Heart left ventricle (tissue), 16 donors: ENCODE data around the gene DGAT2. TPM values are rescaled to one million over a fixed set of nuclear protein-coding genes. Genes with fewer than 3 reads are reported as not detected.
A peak's percentile ranks its signal among the peaks of the same experiment; 100 is the strongest.

Experiments used
- ATAC-seq, 4 donors: fragments of 200-7000 bp; cut with Tn5 transposase; one replicate each; pipeline ENCODE4 v1.9.1; 2020 to 2022; ENCODE audit warnings: moderate library complexity in 4 of 4, mild to moderate bottlenecking in 3 of 4, moderate number of reproducible peaks in 1 of 4
- DNase-seq, 5 donors: peaks; one replicate each; pipeline ENCODE4 v3.0.0-alpha.2; 2020
- H3K27ac ChIP-seq, 12 donors: fragments of 200-600 bp; sonication (generic) in 4 of 12; one replicate each; pipeline versions ENCODE4 v1.5.0 to v1.8.0; 2016 to 2022; ENCODE audit warnings: mild to moderate bottlenecking in 2 of 12
- H3K27me3 ChIP-seq, 9 donors: fragments of 200-600 bp; sonication (generic) in 2 of 9; one replicate each; pipeline versions ENCODE4 v1.5.1 to v1.8.0; 2016 to 2022; ENCODE audit warnings: mild to moderate bottlenecking in 3 of 9
- H3K36me3 ChIP-seq, 9 donors: fragments of 200-600 bp; sonication (generic) in 2 of 9; one replicate each; pipeline versions ENCODE4 v1.5.0 to v1.8.0; 2018 to 2022; ENCODE audit warnings: mild to moderate bottlenecking in 2 of 9
- H3K4me1 ChIP-seq, 12 donors: fragments of 200-600 bp; sonication (generic) in 4 of 12; one replicate each; pipeline versions ENCODE4 v1.5.0 to v1.8.0; 2016 to 2022; ENCODE audit warnings: mild to moderate bottlenecking in 3 of 12
- H3K4me3 ChIP-seq, 12 donors: fragments of 200-600 bp; sonication (generic) in 4 of 12; one replicate each; pipeline versions ENCODE4 v1.5.0 to v1.8.0; 2017 to 2022; ENCODE audit warnings: mild to moderate bottlenecking in 9 of 12, moderate library complexity in 4 of 12
- H3K9me3 ChIP-seq, 12 donors: fragments of 200-600 bp; sonication (generic) in 4 of 12; one replicate each; pipeline versions ENCODE4 v1.5.0 to v1.8.0; 2016 to 2022; ENCODE audit warnings: mild to moderate bottlenecking in 1 of 12
- CTCF ChIP-seq, 12 donors: fragments of 200-600 bp; sonication (generic) in 4 of 12; IDR thresholded peaks; one replicate each; pipeline versions ENCODE4 v1.5.0 to v1.8.0; 2018 to 2022; ENCODE audit warnings: antibody characterized with exemption in 12 of 12, mild to moderate bottlenecking in 5 of 12
- POLR2A ChIP-seq, 2 donors: fragments of 450-650 bp; IDR thresholded peaks; one replicate each; pipeline ENCODE4 v1.6.1; 2017; ENCODE audit warnings: antibody characterized with exemption in 2 of 2, mild to moderate bottlenecking in 2 of 2, moderate library complexity in 2 of 2
- WGBS, 4 donors: extraction: QIAGEN DNeasy Blood & Tissue Kit in 2 of 4; methylation state at CpG; one replicate each; pipeline versions ENCODE4 v1.1.5 to v1.1.7; 2013 to 2018; 5-methylcytosine and 5-hydroxymethylcytosine counted together
- intact Hi-C, 10 donors: fragments of 100-400 bp; cut with DNase I; formaldehyde crosslinking; loops; one replicate each; pipeline versions ENCODE4 v1.11.1 to v1.14.2; 2022
- polyA plus RNA-seq, 2 donors: library from polyadenylated mRNA; stranded (reverse); fragments of 200-250 nt; gene quantifications; one replicate each; pipeline ENCODE4 v1.2.3, GENCODE V29; 2013
- total RNA-seq, 9 donors: library from RNA; depleted of rRNA in 2 of 9; stranded (reverse); fragments of >200 nt in 2 of 9; fragmentation: NEBNext Ultra II Directional in 3 of 9; extraction: Animal tissue kit (Norgen Biotek cat#: 25700) in 3 of 9; gene quantifications; one replicate each; pipeline versions ENCODE4 v1.1.0 to v1.2.4, GENCODE V29; 2016 to 2023
- donor health status: ischemic (EF 13 %, LVEDD 7.1; RV severe dilation, severe dysfunction).
- donor health status: healthy with polysubstance abuse.
- donor health status: DM: no; HTN: yes; CAD: no.
- donor health status: DM: no; HTN: no; CAD: no.
- donor health status: ischemic (EF 25% LVEDD 6.9; RV normal size, moderate dysfunction).
- donor health status: ischemic (EF 25% LVEDD 5.7; RV mildly dilated, moderate dysfunction).
- donor health status: healthy.
- donor health status: DM: yes; HTN: yes; CAD: no.
- donor health status: ischemic (EF 35%, LVEDD 5.7; RV mildly dilated, moderate dysfunction).
- donor health status: nonischemic (EF 11% LVEDD 7.7; RV severe dilation, severe dysfunction).
- donor health status: DM: yes; HTN: yes; CAD: no.
- donor health status: PGD.
- donor health status: ischemic (EF 29% LVEDD 5.4; RV normal size, mild dysfunction).
- donor health status: nonischemic (EF 23%, LVEDD 6.1; RV moderate dilation, normal function).

Gene DGAT2
- total and polyA plus RNA-seq, 11 donors: 4.0 to 48.3 (median 8.3) TPM

GRCh38 chr11:75822541-75822940 is 54.0 kb downstream of the DGAT2 start:
- H3K4me3 ChIP-seq: no peak overlapping the region
- intact Hi-C loops: no loop called here
- TF ChIP-seq POLR2A (IDR thresholded peaks at IDR 0.05): no peak
- TF ChIP-seq CTCF (IDR thresholded peaks at IDR 0.05): no peak
- 66 to 82% (median 72%) methylated on average over 3 of the region's 3 CpGs for WGBS, 4 donors
- ATAC-seq: no peak
- peak overlapping the region in 1 of 12 donors; percentile 45 for H3K27ac ChIP-seq
- H3K27me3 ChIP-seq: no peaks in the 10 kb centered on the region
- H3K36me3 ChIP-seq: no peaks in the 10 kb centered on the region
- H3K9me3 ChIP-seq: no peaks in the 10 kb centered on the region
- peaks cover 0 to 77% (median 28%) of the 10 kb centered on the region in 12 donors for H3K4me1 ChIP-seq
- DNase-seq: no peak

- DNase-seq (no peak), ATAC-seq (no peak)
- TF ChIP-seq POLR2A (IDR thresholded peaks at IDR 0.05) (no peak), CTCF (IDR thresholded peaks at IDR 0.05) (no peak)
- no peaks in the 10 kb centered on the region for H3K9me3 ChIP-seq
- no peak overlapping the region for H3K4me3 ChIP-seq
- no peaks in the 10 kb centered on the region for H3K27me3 ChIP-seq
- 80 to 89% (median 85%) methylated on average over 4 of the region's 4 CpGs for WGBS, 4 donors
- no peaks in the 10 kb centered on the region for H3K36me3 ChIP-seq
- peak overlapping the region in 4 of 12 donors; percentile 15 to 93 (median 31) for H3K27ac ChIP-seq
- intact Hi-C loops: no loop called here
- H3K4me1 ChIP-seq: peaks cover 0 to 77% (median 35%) of the 10 kb centered on the region in 12 donors
Measured at GRCh38 chr11:75823415-75823814, 54.8 kb downstream of the DGAT2 start.

GRCh38 chr11:75823946-75824345 is 55.4 kb downstream of the DGAT2 start:
- intact Hi-C loops: no loop called here
- no peak for DNase-seq
- H3K27me3 ChIP-seq: no peaks in the 10 kb centered on the region
- no peaks in the 10 kb centered on the region for H3K36me3 ChIP-seq
- TF ChIP-seq POLR2A (IDR thresholded peaks at IDR 0.05) (no peak), CTCF (IDR thresholded peaks at IDR 0.05) (no peak)
- ATAC-seq: no peak
- H3K4me3 ChIP-seq: peak overlapping the region in 5 of 12 donors; percentile 1 to 32 (median 10)
- H3K4me1 ChIP-seq: peaks cover 0 to 75% (median 36%) of the 10 kb centered on the region in 12 donors
- 31 to 52% (median 47%) methylated on average over 4 of the region's 4 CpGs for WGBS, 4 donors
- peak overlapping the region in 5 of 12 donors; percentile 15 to 93 (median 34) for H3K27ac ChIP-seq
- H3K9me3 ChIP-seq: no peaks in the 10 kb centered on the region

- Histone ChIP-seq H3K9me3 (no peaks in the 10 kb centered on the region), H3K4me3 (peak overlapping the region in 9 of 12 donors; percentile 6 to 40 (median 19)), H3K27me3 (no peaks in the 10 kb centered on the region), H3K4me1 (peaks cover 0 to 65% (median 42%) of the 10 kb centered on the region in 12 donors), H3K36me3 (no peaks in the 10 kb centered on the region), H3K27ac (peak overlapping the region; percentile 67 to 93 (median 81))
- DNase-seq (peak in 1 of 5 donors; percentile 31), ATAC-seq (peak; percentile 52 to 92 (median 89))
- WGBS, 4 donors: 19 to 48% (median 30%) methylated on average over 4 of the region's 4 CpGs
- no peak for TF ChIP-seq CTCF (IDR thresholded peaks at IDR 0.05)
- TF ChIP-seq POLR2A (IDR thresholded peaks at IDR 0.05): no peak
- intact Hi-C loops: no loop called here
Measured at GRCh38 chr11:75826461-75827230, 58.1 kb downstream of the DGAT2 start.
